Osteocyte (in vitro differentiated cells): Measurements from ENCODE around the gene HPDL. TPM values are rescaled to one million over a fixed set of nuclear protein-coding genes. Genes with fewer than 3 reads are reported as not detected.

Experiments
- DNase-seq: peaks from one replicate; pipeline ENCODE4 v3.0.0; 2021; ENCODE audit warnings: mixed read lengths; ENCODE audit not compliant: unreplicated experiment; ENCODE audit errors: extremely low spot score
- H3K27ac Mint-ChIP-seq: one replicate; pipeline ENCODE4 v1.8.0; 2021; ENCODE audit warnings: mild to moderate bottlenecking, mixed read lengths; ENCODE audit not compliant: unreplicated experiment
- H3K27me3 Mint-ChIP-seq: one replicate; pipeline ENCODE4 v1.8.0; 2021; ENCODE audit warnings: mixed read lengths; ENCODE audit not compliant: unreplicated experiment
- H3K36me3 Mint-ChIP-seq: one replicate; pipeline ENCODE4 v1.8.0; 2021; ENCODE audit warnings: mixed read lengths; ENCODE audit not compliant: unreplicated experiment
- H3K4me1 Mint-ChIP-seq: one replicate; pipeline ENCODE4 v1.8.0; 2021; ENCODE audit warnings: mixed read lengths; ENCODE audit not compliant: unreplicated experiment
- H3K4me3 Mint-ChIP-seq: one replicate; pipeline ENCODE4 v1.8.0; 2021; ENCODE audit warnings: mild to moderate bottlenecking, moderate library complexity, mixed read lengths; ENCODE audit not compliant: unreplicated experiment
- H3K9me3 Mint-ChIP-seq: one replicate; pipeline ENCODE4 v1.8.0; 2021; ENCODE audit warnings: mixed read lengths; ENCODE audit not compliant: unreplicated experiment
- CTCF ChIP-seq: fragments of 200-600 bp; sonication (generic); IDR thresholded peaks from 2 replicates; pipeline ENCODE4 v1.5.0; 2021; ENCODE audit warnings: antibody characterized with exemption, mild to moderate bottlenecking, moderate library complexity
- total RNA-seq: library from RNA; stranded (reverse); gene quantifications from 2 replicates; pipeline ENCODE4 v1.2.1, GENCODE V29; 2021

Gene HPDL
- total RNA-seq, 1 donor from 2014 or later = 0.35 TPM

GRCh38 chr1:45331436-45332345 is 5.0 kb downstream of the HPDL start:
- no peak overlapping the region for H3K4me3 Mint-ChIP-seq
- peaks cover 3% of the 10 kb centered on the region for H3K4me1 Mint-ChIP-seq
- no peak for TF ChIP-seq CTCF
- no peak for DNase-seq
- no peaks in the 10 kb centered on the region for H3K27me3 Mint-ChIP-seq
- H3K27ac Mint-ChIP-seq = no peak overlapping the region
- peaks cover 5% of the 10 kb centered on the region for H3K36me3 Mint-ChIP-seq
- no peaks in the 10 kb centered on the region for H3K9me3 Mint-ChIP-seq

- Mint-ChIP-seq H3K9me3 (no peaks in the 10 kb centered on the region), H3K4me3 (no peak overlapping the region), H3K27me3 (no peaks in the 10 kb centered on the region), H3K27ac (no peak overlapping the region), H3K4me1 (peaks cover 3% of the 10 kb centered on the region), H3K36me3 (peaks cover 5% of the 10 kb centered on the region)
- no peak for DNase-seq
- no peak for TF ChIP-seq CTCF
These were observed 5.6 kb downstream of the HPDL start for GRCh38 chr1:45332346-45332720.

GRCh38 chr1:45334308-45335245 is 7.9 kb downstream of the HPDL start:
- peaks cover 3% of the 10 kb centered on the region for H3K36me3 Mint-ChIP-seq
- DNase-seq = no peak
- no peaks in the 10 kb centered on the region for H3K9me3 Mint-ChIP-seq
- no peak overlapping the region for H3K4me3 Mint-ChIP-seq
- no peak for TF ChIP-seq CTCF
- H3K4me1 Mint-ChIP-seq = peaks cover 12% of the 10 kb centered on the region
- no peak overlapping the region for H3K27ac Mint-ChIP-seq
- H3K27me3 Mint-ChIP-seq = no peaks in the 10 kb centered on the region

GRCh38 chr1:45335855-45336324 is 9.2 kb downstream of the HPDL start:
- H3K36me3 Mint-ChIP-seq = no peaks in the 10 kb centered on the region
- TF ChIP-seq CTCF = no peak
- H3K27ac Mint-ChIP-seq = no peak overlapping the region
- DNase-seq = no peak
- H3K9me3 Mint-ChIP-seq = no peaks in the 10 kb centered on the region
- H3K4me3 Mint-ChIP-seq = no peak overlapping the region
- peaks cover 20% of the 10 kb centered on the region for H3K4me1 Mint-ChIP-seq
- H3K27me3 Mint-ChIP-seq = no peaks in the 10 kb centered on the region
